NCI-H1694 (cell line): ENCODE measurements around the gene TRIM29.

Experiments
- DNase-seq: peaks from one replicate; lab custom pipeline; 2025; lab: John Stamatoyannopoulos, UW

TRIM29 gene

GRCh38 chr11:120061761-120062560, 76.0 kb downstream of the TRIM29 start:
- no peak for DNase-seq
